ENCODE data around the gene PLEKHN1. TPM values are rescaled to one million over a fixed set of nuclear protein-coding genes. Genes with fewer than 3 reads are reported as not detected.
"Not testable (repeated sequence)": the region's sequence is repeated elsewhere in the genome, so short reads cannot be mapped to it uniquely, and the experiment has no call there.

PLEKHN1 gene
- total RNA-seq, 2 experiments from 2014 or later, result 1.1 to 1.4 TPM

GRCh38 chr1:994546-994945 is 28.3 kb downstream of the PLEKHN1 start:
- DNase-seq; ATAC-seq; intact Hi-C loops (cut with DNase I, micrococcal nuclease); H3K36me3 Mint-ChIP-seq (ENCODE audit: low read depth); H3K4me3 Mint-ChIP-seq; POLR2A ChIA-PET; H3K27ac Mint-ChIP-seq; H3K9me3 Mint-ChIP-seq (ENCODE audit: low read depth): not testable (repeated sequence)
- H3K27me3 Mint-ChIP-seq, result peaks cover 23% of the 10 kb centered on the region
- CTCF ChIA-PET, result interaction anchor here (1.5 to 4.7 kb wide), 2 partner anchors 11 to 13 kb away, joined by 3 to 23 read pairs; partner anchors contain the start of gene PERM1
- H3K4me1 Mint-ChIP-seq, result peaks cover 26% of the 10 kb centered on the region

GRCh38 chr1:995665-996633 is 29.7 kb downstream of the PLEKHN1 start:
- Mint-ChIP-seq H3K27me3 (peaks cover 18% of the 10 kb centered on the region), H3K4me1 (peaks cover 30% of the 10 kb centered on the region), H3K27ac (no peak overlapping the region), H3K36me3 (ENCODE audit: low read depth) (peaks cover 1% of the 10 kb centered on the region), H3K9me3 (ENCODE audit: low read depth) (peaks cover 9% of the 10 kb centered on the region), H3K4me3 (no peak overlapping the region)
- ChIA-PET CTCF (no interaction called here), POLR2A (no interaction called here)
- DNase-seq (no peak), ATAC-seq (no peak)
- intact Hi-C loops (cut with DNase I, micrococcal nuclease), result no loop called here

- Mint-ChIP-seq H3K27me3 (peaks cover 15% of the 10 kb centered on the region), H3K9me3 (ENCODE audit: low read depth) (peaks cover 7% of the 10 kb centered on the region), H3K27ac (no peak overlapping the region), H3K4me1 (peaks cover 19% of the 10 kb centered on the region), H3K36me3 (ENCODE audit: low read depth) (peaks cover 1% of the 10 kb centered on the region), H3K4me3 (no peak overlapping the region)
- CTCF ChIA-PET, result interaction anchor here (0.8 to 1.3 kb wide), 5 partner anchors 13 to 24 kb away, joined by 3 to 5 read pairs (median 4); partner anchors contain the start of gene PERM1
- POLR2A ChIA-PET, result interaction anchor here (0.5 kb wide), 1 partner anchor 366 kb away, joined by 6 read pairs; no protein-coding TSS in a partner anchor
- ATAC-seq, result no peak
- intact Hi-C loops (cut with DNase I, micrococcal nuclease), result no loop called here
- DNase-seq, result no peak
Measured at GRCh38 chr1:996851-997712, 30.8 kb downstream of the PLEKHN1 start.

- Mint-ChIP-seq H3K9me3 (ENCODE audit: low read depth) (peaks cover 3% of the 10 kb centered on the region), H3K36me3 (ENCODE audit: low read depth) (peaks cover 1% of the 10 kb centered on the region), H3K4me3 (no peak overlapping the region)
Measured at GRCh38 chr1:997713-997992, 31.4 kb downstream of the PLEKHN1 start.

GRCh38 chr1:997993-998744 is 31.9 kb downstream of the PLEKHN1 start:
- Mint-ChIP-seq H3K9me3 (ENCODE audit: low read depth) (no peaks in the 10 kb centered on the region), H3K36me3 (ENCODE audit: low read depth) (peaks cover 1% of the 10 kb centered on the region), H3K27me3 (peaks cover 15% of the 10 kb centered on the region), H3K27ac (no peak overlapping the region), H3K4me1 (peaks cover 10% of the 10 kb centered on the region), H3K4me3 (no peak overlapping the region)
- POLR2A ChIA-PET, result no interaction called here
- CTCF ChIA-PET, result interaction anchor here (1.1 to 1.3 kb wide), 3 partner anchors 14 to 17 kb away, joined by 4 to 5 read pairs (median 5); partner anchors contain the start of gene PERM1
- DNase-seq (no peak), ATAC-seq (no peak)
- intact Hi-C loops (cut with DNase I, micrococcal nuclease), result no loop called here

More at GRCh38 chr1:997713-997992, 31.4 kb downstream of the PLEKHN1 start:
- intact Hi-C loops (cut with DNase I, micrococcal nuclease), result no loop called here
- ATAC-seq (no peak), DNase-seq (no peak)
- ChIA-PET CTCF (interaction anchor here (0.9 to 1.3 kb wide), 4 partner anchors 13 to 24 kb away, joined by 4 to 5 read pairs (median 4); partner anchors contain the start of gene PERM1), POLR2A (interaction anchor here (0.5 kb wide), 1 partner anchor 365 kb away, joined by 6 read pairs; no protein-coding TSS in a partner anchor)
- H3K27ac Mint-ChIP-seq, result no peak overlapping the region
- peaks cover 14% of the 10 kb centered on the region for H3K4me1 Mint-ChIP-seq
- H3K27me3 Mint-ChIP-seq, result peaks cover 15% of the 10 kb centered on the region

- CTCF ChIA-PET, result no interaction called here
- Mint-ChIP-seq H3K36me3 (ENCODE audit: low read depth) (peaks cover 1% of the 10 kb centered on the region), H3K4me3 (no peak overlapping the region)
Measured at GRCh38 chr1:998745-998994, 32.4 kb downstream of the PLEKHN1 start.

GRCh38 chr1:998995-999724 is 32.9 kb downstream of the PLEKHN1 start:
- intact Hi-C loops (cut with DNase I, micrococcal nuclease), result no loop called here

More at GRCh38 chr1:998745-998994, 32.4 kb downstream of the PLEKHN1 start:
- no peak for ATAC-seq
- H3K27ac Mint-ChIP-seq, result no peak overlapping the region
- no peaks in the 10 kb centered on the region for H3K9me3 Mint-ChIP-seq (ENCODE audit: low read depth)
- POLR2A ChIA-PET, result no interaction called here
- peaks cover 15% of the 10 kb centered on the region for H3K27me3 Mint-ChIP-seq
- H3K4me1 Mint-ChIP-seq, result peaks cover 10% of the 10 kb centered on the region
- DNase-seq, result no peak
- intact Hi-C loops (cut with DNase I, micrococcal nuclease), result no loop called here

GRCh38 chr1:999725-1000356 is 33.6 kb downstream of the PLEKHN1 start, which contains the start of gene HES4:
Gene HES4 (minus strand): TSS chr1:1000097. CDS start chr1:999973, 124 bp downstream.
- peaks cover 14% of the 10 kb centered on the region for H3K4me1 Mint-ChIP-seq
- H3K36me3 Mint-ChIP-seq (ENCODE audit: low read depth), result peaks cover 1% of the 10 kb centered on the region
- ChIA-PET POLR2A (no interaction called here), CTCF (no interaction called here)
- peaks cover 22% of the 10 kb centered on the region for H3K27me3 Mint-ChIP-seq
- H3K4me3 Mint-ChIP-seq, result peak within 1 kb of the TSS; percentile 72
- peak; percentile 85 for DNase-seq
- peak within 1 kb of the TSS; percentile 90 for H3K27ac Mint-ChIP-seq
- no peaks in the 10 kb centered on the region for H3K9me3 Mint-ChIP-seq (ENCODE audit: low read depth)
- intact Hi-C loops (cut with DNase I, micrococcal nuclease), result loop anchor here in 1 of 2 experiments (1.0 kb wide), 2 partner anchors 13 to 19 kb away; partner anchors contain the start of gene ISG15
- peak; percentile 67 for ATAC-seq

More at GRCh38 chr1:998995-999724, 32.9 kb downstream of the PLEKHN1 start:
- DNase-seq (peak; percentile 48), ATAC-seq (no peak)
- Mint-ChIP-seq H3K27me3 (peaks cover 16% of the 10 kb centered on the region), H3K9me3 (ENCODE audit: low read depth) (no peaks in the 10 kb centered on the region), H3K4me1 (peaks cover 10% of the 10 kb centered on the region), H3K27ac (no peak overlapping the region), H3K36me3 (ENCODE audit: low read depth) (peaks cover 1% of the 10 kb centered on the region), H3K4me3 (no peak overlapping the region)
- POLR2A ChIA-PET, result no interaction called here
- CTCF ChIA-PET, result no interaction called here

GRCh38 chr1:1000357-1001056 is 34.2 kb downstream of the PLEKHN1 start:
- Mint-ChIP-seq H3K36me3 (ENCODE audit: low read depth) (peaks cover 1% of the 10 kb centered on the region), H3K4me1 (peaks cover 19% of the 10 kb centered on the region), H3K9me3 (ENCODE audit: low read depth) (no peaks in the 10 kb centered on the region), H3K4me3 (peak overlapping the region; percentile 72), H3K27me3 (peaks cover 23% of the 10 kb centered on the region), H3K27ac (peak overlapping the region; percentile 90)
- CTCF ChIA-PET, result interaction anchor here (1.6 to 3.1 kb wide), 4 partner anchors 8 to 18 kb away, joined by 3 to 20 read pairs (median 11); partner anchors contain the start of gene ISG15
- DNase-seq (peak; percentile 88), ATAC-seq (peak; percentile 18)
- intact Hi-C loops (cut with DNase I, micrococcal nuclease), result loop anchor here in 1 of 2 experiments (1.0 kb wide), 3 partner anchors 13 to 41 kb away; partner anchors contain the start of genes ISG15 and NOC2L
- POLR2A ChIA-PET, result no interaction called here

All from activated CD4-positive, alpha-beta T cell treated with anti-CD3 and anti-CD28 coated beads for 36 hours (primary cell).